HG02840 (cell line): ENCODE data around the gene C17orf100.

Experiments
- ATAC-seq: cut with Tn5 transposase; IDR thresholded peaks from one replicate; pipeline ENCODE4 v1.9.1; 2021; ENCODE audit warnings: mild to moderate bottlenecking, moderate library complexity, moderate number of reproducible peaks; ENCODE audit not compliant: unreplicated experiment, low FRiP score

C17orf100 gene

GRCh38 chr17:6668219-6668618, 16.7 kb downstream of the C17orf100 start:
- no peak for ATAC-seq

GRCh38 chr17:6668727-6669425, 17.3 kb downstream of the C17orf100 start:
- ATAC-seq: no peak

GRCh38 chr17:6669479-6670212, 18.1 kb downstream of the C17orf100 start:
- no peak for ATAC-seq

GRCh38 chr17:6670571-6670970, 19.0 kb downstream of the C17orf100 start:
- ATAC-seq: no peak

- ATAC-seq: no peak
These were observed 19.4 kb downstream of the C17orf100 start for GRCh38 chr17:6670999-6671398.

GRCh38 chr17:6671431-6671830, 19.9 kb downstream of the C17orf100 start:
- no peak for ATAC-seq

- no peak for ATAC-seq
These were observed 23.0 kb downstream of the C17orf100 start for GRCh38 chr17:6674586-6674985.

- ATAC-seq: no peak
These were observed 23.8 kb downstream of the C17orf100 start for GRCh38 chr17:6675201-6675825.

- ATAC-seq: no peak
These were observed 25.2 kb downstream of the C17orf100 start for GRCh38 chr17:6676802-6677157.

GRCh38 chr17:6677158-6677831, 25.7 kb downstream of the C17orf100 start:
- ATAC-seq: no peak

GRCh38 chr17:6677946-6678345, 26.4 kb downstream of the C17orf100 start:
- no peak for ATAC-seq

GRCh38 chr17:6679241-6679640, 27.7 kb downstream of the C17orf100 start:
- ATAC-seq: no peak

- ATAC-seq: no peak
These were observed 29.6 kb downstream of the C17orf100 start for GRCh38 chr17:6681176-6681575.

- no peak for ATAC-seq
These were observed 30.1 kb downstream of the C17orf100 start for GRCh38 chr17:6681671-6682070.

GRCh38 chr17:6682339-6682738, 30.8 kb downstream of the C17orf100 start:
- ATAC-seq: no peak

- no peak for ATAC-seq
These were observed 31.6 kb downstream of the C17orf100 start for GRCh38 chr17:6683081-6683684.

- ATAC-seq: no peak
These were observed 32.3 kb downstream of the C17orf100 start for GRCh38 chr17:6683730-6684459.

- ATAC-seq: no peak
These were observed 32.9 kb downstream of the C17orf100 start for GRCh38 chr17:6684460-6684783.

- no peak for ATAC-seq
These were observed 33.6 kb downstream of the C17orf100 start for GRCh38 chr17:6684881-6685767.
